Large intestine (tissue), 3 donors: ENCODE measurements around the gene CTNNA3. TPM values are rescaled to one million over a fixed set of nuclear protein-coding genes. Genes with fewer than 3 reads are reported as not detected.
"Not testable (repeated sequence)": the region's sequence is repeated elsewhere in the genome, so short reads cannot be mapped to it uniquely, and the experiment has no call there.

ENCODE experiments used
- DNase-seq, 2 donors: peaks; one replicate each; pipeline versions ENCODE4 v3.0.0 to v3.0.0-alpha.2; 2013
- H3K27ac ChIP-seq: one replicate; pipeline ENCODE4 v1.5.1; 2013; ENCODE audit warnings: low read length
- H3K27me3 ChIP-seq: 2 replicates; pipeline ENCODE4 v1.6.1; 2013; ENCODE audit warnings: low read length; ENCODE audit not compliant: control insufficient read depth, insufficient read depth
- H3K36me3 ChIP-seq: 2 replicates; pipeline ENCODE4 v1.6.1; 2013; ENCODE audit warnings: low read length; ENCODE audit not compliant: control insufficient read depth, insufficient read depth
- H3K4me1 ChIP-seq: one replicate; pipeline ENCODE4 v1.6.1; 2013; ENCODE audit warnings: low read length; ENCODE audit not compliant: control insufficient read depth, insufficient read depth
- H3K4me3 ChIP-seq: one replicate; pipeline ENCODE4 v1.5.1; 2013; ENCODE audit warnings: low read length
- H3K9me3 ChIP-seq: one replicate; pipeline ENCODE4 v1.6.1; 2013; ENCODE audit warnings: mild to moderate bottlenecking, low read depth, low read length, moderate library complexity; ENCODE audit not compliant: control insufficient read depth
- WGBS: methylation state at CpG from one replicate; pipeline ENCODE4 v1.1.5; 2013; ENCODE audit warnings: low lambda C conversion rate; ENCODE audit not compliant: insufficient coverage; 5-methylcytosine and 5-hydroxymethylcytosine counted together
- polyA plus RNA-seq: library from polyadenylated mRNA; unstranded; fragments of 120-200 nt; gene quantifications from one replicate; pipeline ENCODE4 v1.2.1, GENCODE V29; 2013

Gene CTNNA3
- polyA plus RNA-seq, 1 donor: 2.3 TPM

DNA sequence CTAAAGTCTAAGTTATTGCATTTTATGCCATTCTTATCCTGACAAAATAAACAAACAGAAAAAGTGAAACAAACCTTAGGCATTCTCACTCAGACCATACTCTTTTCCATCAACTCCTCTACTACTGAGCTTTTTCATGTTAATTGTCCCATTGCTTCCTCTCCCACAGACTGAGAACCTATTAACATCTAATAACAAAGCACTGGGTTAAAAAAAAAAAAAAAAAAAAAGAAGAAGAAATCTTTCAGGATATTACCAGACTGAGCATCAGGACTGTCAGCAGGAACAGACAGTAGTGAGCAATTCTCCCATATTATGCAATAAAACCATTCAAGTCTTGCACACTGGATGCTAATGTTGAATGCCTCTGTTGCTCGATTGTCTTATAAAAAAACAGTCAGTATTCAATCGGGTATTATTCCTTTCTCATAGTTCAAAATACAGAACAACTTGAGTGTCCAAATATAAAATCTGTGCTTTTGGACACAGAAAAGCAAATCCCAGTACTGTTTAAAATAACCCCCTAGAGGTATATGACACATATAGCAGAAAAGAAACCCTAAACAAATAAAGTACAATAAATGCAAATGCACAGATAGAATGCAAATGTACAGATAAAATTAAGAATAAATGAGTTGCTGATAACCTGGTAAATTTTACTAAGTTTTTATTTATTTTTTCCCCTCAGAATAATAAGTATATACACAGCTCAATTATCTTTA lies 1301.5 kb downstream of the CTNNA3 start:
- H3K27ac ChIP-seq: no peak overlapping the region
- no peaks in the 10 kb centered on the region for H3K4me1 ChIP-seq
- no peak for DNase-seq
- no peak overlapping the region for H3K4me3 ChIP-seq
- H3K27me3 ChIP-seq: no peaks in the 10 kb centered on the region
- no CpG with 5 or more reads among the region's 2 CpGs for WGBS
- H3K36me3 ChIP-seq: no peaks in the 10 kb centered on the region
- no peaks in the 10 kb centered on the region for H3K9me3 ChIP-seq

DNA sequence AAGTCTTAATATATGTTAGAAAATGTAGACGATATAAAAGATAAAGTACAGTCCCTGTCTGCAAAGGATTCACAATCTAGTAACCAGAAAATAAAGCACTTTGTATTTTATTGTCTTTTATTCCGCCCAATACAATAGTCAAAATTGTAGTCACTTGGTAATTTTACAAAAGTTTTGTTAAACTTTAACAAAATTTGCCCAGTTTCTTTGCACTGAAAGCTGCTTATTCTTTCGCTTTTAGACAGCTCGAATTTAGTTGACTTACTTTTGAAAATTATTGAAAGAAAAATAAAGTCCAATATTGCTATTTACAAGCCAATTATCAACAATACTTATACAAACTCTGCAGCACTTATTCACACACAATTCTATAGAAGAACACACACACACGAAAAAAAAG lies 1305.1 kb downstream of the CTNNA3 start:
- no peak for DNase-seq
- 93% methylated on average over 4 of the region's 5 CpGs for WGBS
- Histone ChIP-seq H3K27me3 (no peaks in the 10 kb centered on the region), H3K4me3 (no peak overlapping the region), H3K4me1 (no peaks in the 10 kb centered on the region), H3K9me3 (no peaks in the 10 kb centered on the region), H3K36me3 (no peaks in the 10 kb centered on the region), H3K27ac (no peak overlapping the region)

DNA sequence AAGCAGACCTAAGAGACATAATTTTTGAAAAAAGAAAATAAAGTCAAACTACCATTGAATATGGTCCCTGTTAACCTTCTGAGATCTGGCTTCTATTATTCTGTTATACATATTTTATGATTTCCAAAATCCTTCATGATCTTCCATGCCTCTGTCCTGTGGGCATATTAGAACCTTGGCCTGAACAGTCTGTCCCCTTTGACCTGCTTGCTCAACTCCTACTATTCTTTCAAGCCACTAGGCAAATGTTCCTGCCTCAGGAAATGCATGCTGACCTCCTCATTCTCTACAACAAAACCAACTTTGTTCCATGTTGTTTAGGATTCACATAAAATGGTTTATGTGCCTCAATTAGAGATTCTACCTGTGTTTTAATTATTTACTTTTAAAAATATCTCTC lies 1315.0 kb downstream of the CTNNA3 start:
- Histone ChIP-seq H3K36me3 (no peaks in the 10 kb centered on the region), H3K27me3 (no peaks in the 10 kb centered on the region), H3K27ac (no peak overlapping the region), H3K9me3 (no peaks in the 10 kb centered on the region), H3K4me1 (no peaks in the 10 kb centered on the region), H3K4me3 (no peak overlapping the region)
- DNase-seq: no peak

DNA sequence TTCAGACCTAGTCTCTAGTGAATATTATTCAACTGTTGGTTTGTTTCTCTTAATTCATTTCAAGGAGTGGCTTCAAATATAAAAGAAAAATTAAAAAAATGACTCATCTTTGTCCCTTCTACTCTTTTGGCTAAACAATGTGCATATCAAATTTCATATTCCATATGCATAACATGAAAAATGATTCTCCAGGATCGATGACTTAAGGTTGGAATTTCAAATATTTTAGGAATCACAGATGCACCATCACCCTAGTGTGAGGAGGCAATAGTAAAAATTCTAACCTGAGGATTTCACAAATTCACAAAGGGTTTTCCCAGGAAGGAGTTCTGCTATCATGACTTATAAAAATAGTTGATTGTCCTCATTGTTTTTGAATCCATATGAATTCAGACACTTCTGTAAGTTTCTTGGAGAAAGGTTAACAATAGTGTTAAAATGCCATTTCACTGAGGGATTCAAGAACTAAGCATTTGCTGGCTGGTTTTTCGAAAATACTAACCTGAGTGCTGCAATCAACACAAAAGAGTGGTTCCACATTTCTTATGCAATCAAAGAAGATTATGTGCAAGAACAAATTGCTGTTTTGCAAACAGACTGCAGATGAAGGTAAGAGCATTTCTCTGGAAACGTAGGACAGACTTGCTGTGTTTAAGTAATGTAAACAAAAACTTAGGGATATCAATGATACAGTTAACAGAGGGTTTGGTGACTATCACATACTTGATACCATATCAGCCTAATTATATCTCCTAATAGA lies 1317.7 kb downstream of the CTNNA3 start:
- Histone ChIP-seq H3K27me3 (no peaks in the 10 kb centered on the region), H3K36me3 (no peaks in the 10 kb centered on the region), H3K4me1 (no peaks in the 10 kb centered on the region), H3K9me3 (no peaks in the 10 kb centered on the region), H3K4me3 (no peak overlapping the region), H3K27ac (no peak overlapping the region)
- DNase-seq: no peak
- WGBS: 0% methylated on average over 1 of the region's 3 CpGs

DNA sequence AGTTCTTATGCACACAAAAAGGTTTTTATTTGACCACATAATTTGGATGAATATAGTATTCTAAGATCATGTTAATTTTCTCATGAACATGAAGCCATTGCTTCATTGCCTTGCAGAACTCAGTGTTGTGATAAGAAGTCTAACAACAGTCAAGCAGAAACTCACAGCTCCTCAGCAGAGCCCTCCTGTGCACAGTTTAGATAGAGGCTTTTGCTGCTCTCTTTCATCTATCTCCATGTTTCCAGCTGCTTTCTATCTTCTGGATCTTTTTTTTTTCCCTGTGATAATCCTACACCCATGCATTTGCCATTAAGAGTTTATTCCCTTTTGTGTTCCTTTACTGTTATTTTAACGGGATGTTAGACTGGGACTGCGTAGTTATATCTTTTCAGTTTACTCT lies 1327.8 kb downstream of the CTNNA3 start:
- no peaks in the 10 kb centered on the region for H3K27me3 ChIP-seq
- no peaks in the 10 kb centered on the region for H3K4me1 ChIP-seq
- WGBS: 93% methylated on average over 2 of the region's 2 CpGs
- no peak overlapping the region for H3K4me3 ChIP-seq
- no peaks in the 10 kb centered on the region for H3K36me3 ChIP-seq
- no peaks in the 10 kb centered on the region for H3K9me3 ChIP-seq
- DNase-seq: no peak
- H3K27ac ChIP-seq: no peak overlapping the region

DNA sequence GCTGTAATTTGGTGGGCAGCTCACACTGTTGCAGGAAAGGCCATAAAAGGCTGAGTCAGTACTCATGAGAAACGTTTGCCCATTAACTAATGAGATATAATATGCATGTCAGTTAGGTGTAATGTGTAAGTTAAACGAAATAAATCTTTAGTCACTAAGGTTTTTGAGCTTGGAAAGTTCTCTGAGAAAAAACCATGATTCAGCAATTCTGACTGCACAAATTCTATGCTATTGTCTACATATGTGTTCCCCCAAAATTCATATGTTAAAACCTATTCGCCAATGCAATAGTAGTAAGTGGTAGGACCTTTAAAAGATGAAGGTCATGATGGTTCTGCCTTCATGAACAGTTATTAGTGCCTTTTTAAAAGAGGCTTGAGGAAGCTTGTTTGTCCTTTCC lies 1329.8 kb downstream of the CTNNA3 start:
- no CpG with 5 or more reads among the region's 3 CpGs for WGBS
- Histone ChIP-seq H3K27me3 (no peaks in the 10 kb centered on the region), H3K27ac (no peak overlapping the region), H3K36me3 (no peaks in the 10 kb centered on the region), H3K4me3 (no peak overlapping the region), H3K4me1 (no peaks in the 10 kb centered on the region), H3K9me3 (no peaks in the 10 kb centered on the region)
- DNase-seq: no peak

DNA sequence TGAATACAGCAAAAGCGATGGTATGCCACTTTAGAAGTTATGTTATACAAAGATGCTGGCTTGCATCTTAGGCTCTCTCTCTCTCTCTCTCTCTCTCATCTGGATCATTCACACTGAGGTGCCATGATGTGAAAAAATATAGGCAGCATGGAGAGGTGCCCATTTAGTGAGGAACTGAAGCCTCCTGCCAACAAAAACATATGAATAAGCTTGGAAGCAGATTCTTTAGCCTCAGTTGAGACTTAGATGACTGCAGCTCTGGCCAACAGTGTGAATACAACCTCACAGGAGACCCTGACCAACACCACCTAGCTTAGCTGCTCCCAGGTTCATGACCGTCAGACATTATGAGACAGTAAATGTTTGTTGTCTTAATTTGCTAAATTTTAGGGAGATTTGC lies 1330.3 kb downstream of the CTNNA3 start:
- Histone ChIP-seq H3K27me3 (no peaks in the 10 kb centered on the region), H3K36me3 (no peaks in the 10 kb centered on the region), H3K4me1 (no peaks in the 10 kb centered on the region), H3K9me3 (no peaks in the 10 kb centered on the region), H3K27ac (no peak overlapping the region), H3K4me3 (no peak overlapping the region)
- no CpG with 5 or more reads among the region's 2 CpGs for WGBS
- no peak for DNase-seq

DNA sequence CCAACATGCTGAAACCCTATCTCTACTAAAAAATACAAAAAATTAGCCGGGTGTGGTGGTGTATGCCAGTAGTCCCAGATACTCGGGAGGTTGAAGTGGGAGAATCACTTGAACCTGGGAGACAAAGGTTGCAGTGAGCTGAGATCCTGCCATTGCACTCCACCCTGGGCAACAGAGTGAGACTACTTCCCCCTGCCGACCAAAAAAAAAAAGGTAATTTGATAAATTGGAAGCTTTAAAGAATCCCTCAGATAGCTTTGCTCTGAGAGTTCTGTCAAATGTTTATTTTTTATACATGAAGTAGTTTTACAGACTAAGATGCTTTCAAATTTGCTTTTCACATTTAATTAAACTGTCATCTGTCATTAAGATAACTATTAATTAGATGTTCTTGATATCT lies 1333.5 kb downstream of the CTNNA3 start:
- WGBS: no CpG with 5 or more reads among the region's 3 CpGs

DNA sequence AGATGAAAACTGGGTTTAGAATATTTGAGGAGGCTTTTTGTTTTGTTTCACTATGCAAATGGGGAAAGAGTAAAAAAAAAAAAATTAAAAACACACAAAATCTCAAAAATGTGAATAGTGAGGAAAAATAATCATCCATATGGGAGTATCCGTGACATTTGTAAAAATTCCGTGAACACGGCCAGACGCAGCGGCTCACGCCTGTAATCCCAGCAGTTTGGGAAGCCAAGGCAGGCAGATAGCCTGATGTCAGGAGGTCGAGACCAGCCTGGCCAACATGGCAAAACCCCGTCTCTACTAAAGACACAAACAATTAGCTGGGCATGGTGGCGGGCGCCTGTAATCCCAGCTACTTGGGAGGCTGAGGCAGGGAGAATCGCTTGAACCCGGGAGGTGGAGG lies 1342.2 kb downstream of the CTNNA3 start:
- not testable (repeated sequence) for H3K27me3 ChIP-seq, H3K9me3 ChIP-seq, DNase-seq, H3K4me1 ChIP-seq, H3K36me3 ChIP-seq, H3K27ac ChIP-seq, H3K4me3 ChIP-seq
- no CpG with 5 or more reads among the region's 12 CpGs for WGBS

More for the DNA sequence above, 1333.5 kb downstream of the CTNNA3 start:
- H3K27ac ChIP-seq: no peak overlapping the region
- no peaks in the 10 kb centered on the region for H3K4me1 ChIP-seq
- H3K27me3 ChIP-seq: no peaks in the 10 kb centered on the region
- H3K36me3 ChIP-seq: no peaks in the 10 kb centered on the region
- H3K9me3 ChIP-seq: no peaks in the 10 kb centered on the region
- DNase-seq: no peak
- H3K4me3 ChIP-seq: no peak overlapping the region

DNA sequence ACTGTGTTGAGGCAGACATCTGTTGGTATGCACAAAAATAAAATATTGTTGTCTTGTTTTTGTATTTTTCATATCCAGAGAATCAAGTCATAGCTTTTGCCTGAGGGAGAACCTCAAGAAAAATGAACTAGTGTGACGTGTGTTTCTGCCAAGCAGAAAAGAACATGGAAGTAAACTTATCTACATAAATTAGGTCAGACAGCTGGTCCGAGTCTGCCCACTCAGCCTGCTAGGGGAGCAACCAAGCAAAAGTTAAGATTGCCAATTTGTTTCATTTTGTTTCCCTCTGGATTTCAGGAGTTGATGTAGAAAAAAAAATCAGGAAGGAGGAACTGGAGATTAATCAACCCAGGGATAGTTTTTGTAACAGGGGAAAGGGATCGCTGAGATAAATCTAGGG lies 1342.6 kb downstream of the CTNNA3 start:
- Histone ChIP-seq H3K36me3 (no peaks in the 10 kb centered on the region), H3K27me3 (no peaks in the 10 kb centered on the region), H3K4me3 (no peak overlapping the region), H3K9me3 (no peaks in the 10 kb centered on the region), H3K27ac (no peak overlapping the region), H3K4me1 (no peaks in the 10 kb centered on the region)
- WGBS: 70% methylated on average over 2 of the region's 3 CpGs
- no peak for DNase-seq
